Natural killer cell (primary cell): ENCODE measurements around the gene G6PD. TPM values are rescaled to one million over a fixed set of nuclear protein-coding genes. Genes with fewer than 3 reads are reported as not detected.

ENCODE experiments used
- ATAC-seq, 3 donors: fragments of 150-1000 bp in 2 of 3; fragments of 200-7000 bp in 1 of 3; cut with Tn5 transposase; 1 replicate in 1 of 3; 2 replicates in 2 of 3; pipeline ENCODE4 v1.10.0; 2021; ENCODE audit warnings: mild to moderate bottlenecking in 2 of 3, moderate library complexity in 2 of 3
- DNase-seq, 2 donors: peaks; one replicate each; pipeline versions ENCODE4 v3.0.0 to v3.0.0-alpha.2; 2013 to 2021; ENCODE audit warnings: mixed read lengths in 1 of 2
- H3K27ac ChIP-seq: one replicate; pipeline ENCODE4 v1.5.1; 2013; ENCODE audit warnings: mild to moderate bottlenecking, low read length
- H3K27me3 ChIP-seq: one replicate; pipeline ENCODE4 v1.6.1; 2013; ENCODE audit warnings: low read length; ENCODE audit not compliant: control insufficient read depth, insufficient read depth
- H3K36me3 ChIP-seq: one replicate; pipeline ENCODE4 v1.6.1; 2013; ENCODE audit warnings: low read length; ENCODE audit not compliant: control insufficient read depth, insufficient read depth
- H3K4me1 ChIP-seq: one replicate; pipeline ENCODE4 v1.6.1; 2013; ENCODE audit warnings: low read length; ENCODE audit not compliant: control insufficient read depth, insufficient read depth
- H3K4me3 ChIP-seq: one replicate; pipeline ENCODE4 v1.5.1; 2013; ENCODE audit warnings: low read length
- H3K9me3 ChIP-seq: one replicate; pipeline ENCODE4 v1.6.1; 2013; ENCODE audit warnings: low read length; ENCODE audit not compliant: control insufficient read depth, insufficient read depth
- H3K27ac Mint-ChIP-seq, 2 donors: one replicate each; pipeline ENCODE4 v1.8.0; 2022; ENCODE audit warnings: mild to moderate bottlenecking in 2 of 2, mixed read lengths in 2 of 2, moderate library complexity in 1 of 2
- H3K27me3 Mint-ChIP-seq, 2 donors: one replicate each; pipeline ENCODE4 v1.8.0; 2022; ENCODE audit warnings: low read depth in 2 of 2, mixed read lengths in 2 of 2
- H3K36me3 Mint-ChIP-seq: one replicate; pipeline ENCODE4 v1.8.0; 2022; ENCODE audit warnings: mixed read lengths
- H3K4me1 Mint-ChIP-seq, 2 donors: one replicate each; pipeline ENCODE4 v1.8.0; 2022; ENCODE audit warnings: mixed read lengths in 2 of 2
- H3K4me3 Mint-ChIP-seq: one replicate; pipeline ENCODE4 v1.8.0; 2022; ENCODE audit warnings: mild to moderate bottlenecking, moderate library complexity, mixed read lengths
- H3K9me3 Mint-ChIP-seq, 2 donors: one replicate each; pipeline ENCODE4 v1.8.0; 2022; ENCODE audit warnings: mixed read lengths in 2 of 2
- WGBS: methylation state at CpG from one replicate; pipeline ENCODE4 v1.1.7; 2013; ENCODE audit warnings: missing lambda C conversion rate; ENCODE audit not compliant: insufficient coverage; 5-methylcytosine and 5-hydroxymethylcytosine counted together
- intact Hi-C: fragments of 100-400 bp; cut with micrococcal nuclease; formaldehyde crosslinking; loops from one replicate; pipeline ENCODE4 v1.14.2; 2022
- total RNA-seq, 4 donors: library from RNA; stranded (reverse); fragments of 120-200 nt in 1 of 4; gene quantifications; one replicate each; pipeline versions ENCODE4 v1.2.3 to v1.2.4, GENCODE V29; 2013 to 2022
- TF ChIP-seq, protein P1 (sequence below): fragments of 200-600 bp; IDR thresholded peaks from one replicate; pipeline ENCODE4 v1.8.0; 2022; ENCODE audit warnings: antibody characterized with exemption

The G6PD gene
- total RNA-seq, 3 donors from 2014 or later (not counting 1 experiment from before 2014, with no cell fraction given): 184 to 220 (median 197) TPM

GRCh38 chrX:154531626-154532025 lies 15.0 kb downstream of the G6PD start:
- H3K27ac ChIP-seq: no peak overlapping the region
- no peak overlapping the region for H3K4me3 Mint-ChIP-seq
- 98% methylated on average over 7 of the region's 16 CpGs for WGBS
- peaks cover 36% of the 10 kb centered on the region for H3K36me3 ChIP-seq
- no peaks in the 10 kb centered on the region for H3K9me3 ChIP-seq
- H3K4me1 ChIP-seq: peaks cover 25% of the 10 kb centered on the region
- intact Hi-C loops: loop anchor here (5.0 kb wide), 1 partner anchor 134 kb away; the partner anchor contains the start of gene RPL10
- no peaks in the 10 kb centered on the region for H3K9me3 Mint-ChIP-seq
- no peaks in the 10 kb centered on the region for H3K27me3 Mint-ChIP-seq
- H3K27ac Mint-ChIP-seq: no peak overlapping the region
- ATAC-seq: no peak
- peaks cover 15 to 16% of the 10 kb centered on the region in 2 donors for H3K4me1 Mint-ChIP-seq
- no peaks in the 10 kb centered on the region for H3K27me3 ChIP-seq
- DNase-seq: no peak
- TF ChIP-seq, protein P1, sequence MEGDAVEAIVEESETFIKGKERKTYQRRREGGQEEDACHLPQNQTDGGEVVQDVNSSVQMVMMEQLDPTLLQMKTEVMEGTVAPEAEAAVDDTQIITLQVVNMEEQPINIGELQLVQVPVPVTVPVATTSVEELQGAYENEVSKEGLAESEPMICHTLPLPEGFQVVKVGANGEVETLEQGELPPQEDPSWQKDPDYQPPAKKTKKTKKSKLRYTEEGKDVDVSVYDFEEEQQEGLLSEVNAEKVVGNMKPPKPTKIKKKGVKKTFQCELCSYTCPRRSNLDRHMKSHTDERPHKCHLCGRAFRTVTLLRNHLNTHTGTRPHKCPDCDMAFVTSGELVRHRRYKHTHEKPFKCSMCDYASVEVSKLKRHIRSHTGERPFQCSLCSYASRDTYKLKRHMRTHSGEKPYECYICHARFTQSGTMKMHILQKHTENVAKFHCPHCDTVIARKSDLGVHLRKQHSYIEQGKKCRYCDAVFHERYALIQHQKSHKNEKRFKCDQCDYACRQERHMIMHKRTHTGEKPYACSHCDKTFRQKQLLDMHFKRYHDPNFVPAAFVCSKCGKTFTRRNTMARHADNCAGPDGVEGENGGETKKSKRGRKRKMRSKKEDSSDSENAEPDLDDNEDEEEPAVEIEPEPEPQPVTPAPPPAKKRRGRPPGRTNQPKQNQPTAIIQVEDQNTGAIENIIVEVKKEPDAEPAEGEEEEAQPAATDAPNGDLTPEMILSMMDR: no peak
- H3K36me3 Mint-ChIP-seq: no peaks in the 10 kb centered on the region
- no peak overlapping the region for H3K4me3 ChIP-seq

DNA sequence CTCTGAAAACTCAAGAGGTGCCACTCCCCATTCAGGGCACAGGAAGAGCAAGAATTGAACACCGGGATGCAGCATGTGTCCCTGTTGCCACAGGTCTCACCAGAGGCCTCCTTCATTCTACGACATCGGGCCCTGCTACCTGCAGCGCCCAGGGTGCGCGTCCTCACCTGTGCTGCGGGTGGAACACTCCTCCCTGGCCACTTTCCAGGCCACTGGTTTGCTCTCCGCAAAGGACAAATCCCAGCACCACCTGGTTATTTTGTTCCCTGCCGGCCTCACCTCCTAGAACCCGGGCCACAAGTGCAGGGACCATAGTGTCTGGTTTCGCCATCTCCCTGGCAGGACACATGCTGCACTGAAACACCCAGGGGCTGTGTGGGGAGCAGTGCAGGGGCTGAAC lies 16.4 kb downstream of the G6PD start:
- Histone ChIP-seq H3K9me3 (no peaks in the 10 kb centered on the region), H3K36me3 (peaks cover 28% of the 10 kb centered on the region), H3K27me3 (no peaks in the 10 kb centered on the region), H3K27ac (no peak overlapping the region), H3K4me3 (no peak overlapping the region), H3K4me1 (peaks cover 29% of the 10 kb centered on the region)
- Mint-ChIP-seq H3K4me1 (peaks cover 25 to 26% of the 10 kb centered on the region in 2 donors), H3K36me3 (no peaks in the 10 kb centered on the region), H3K27me3 (no peaks in the 10 kb centered on the region), H3K9me3 (no peaks in the 10 kb centered on the region), H3K27ac (no peak overlapping the region), H3K4me3 (no peak overlapping the region)
- 96% methylated on average over 11 of the region's 11 CpGs for WGBS
- ATAC-seq (no peak), DNase-seq (no peak)
- intact Hi-C loops: loop anchor here (5.0 kb wide), 1 partner anchor 133 kb away; the partner anchor contains the start of gene RPL10
- TF ChIP-seq, protein P1: no peak

GRCh38 chrX:154529206-154529612 lies 17.4 kb downstream of the G6PD start:
- intact Hi-C loops: no loop called here
- Mint-ChIP-seq H3K27me3 (no peaks in the 10 kb centered on the region), H3K4me3 (no peak overlapping the region), H3K9me3 (no peaks in the 10 kb centered on the region), H3K4me1 (peaks cover 19 to 20% of the 10 kb centered on the region in 2 donors), H3K36me3 (no peaks in the 10 kb centered on the region), H3K27ac (no peak overlapping the region)
- DNase-seq (no peak), ATAC-seq (no peak)
- TF ChIP-seq, protein P1: no peak
- no peak overlapping the region for H3K27ac ChIP-seq
- 91% methylated on average over 5 of the region's 6 CpGs for WGBS
- no peaks in the 10 kb centered on the region for H3K9me3 ChIP-seq
- H3K27me3 ChIP-seq: no peaks in the 10 kb centered on the region
- no peak overlapping the region for H3K4me3 ChIP-seq
- peaks cover 19% of the 10 kb centered on the region for H3K36me3 ChIP-seq
- peaks cover 18% of the 10 kb centered on the region for H3K4me1 ChIP-seq
